ENCODE measurements around the gene HLA-DOA.

The HLA-DOA gene

DNA sequence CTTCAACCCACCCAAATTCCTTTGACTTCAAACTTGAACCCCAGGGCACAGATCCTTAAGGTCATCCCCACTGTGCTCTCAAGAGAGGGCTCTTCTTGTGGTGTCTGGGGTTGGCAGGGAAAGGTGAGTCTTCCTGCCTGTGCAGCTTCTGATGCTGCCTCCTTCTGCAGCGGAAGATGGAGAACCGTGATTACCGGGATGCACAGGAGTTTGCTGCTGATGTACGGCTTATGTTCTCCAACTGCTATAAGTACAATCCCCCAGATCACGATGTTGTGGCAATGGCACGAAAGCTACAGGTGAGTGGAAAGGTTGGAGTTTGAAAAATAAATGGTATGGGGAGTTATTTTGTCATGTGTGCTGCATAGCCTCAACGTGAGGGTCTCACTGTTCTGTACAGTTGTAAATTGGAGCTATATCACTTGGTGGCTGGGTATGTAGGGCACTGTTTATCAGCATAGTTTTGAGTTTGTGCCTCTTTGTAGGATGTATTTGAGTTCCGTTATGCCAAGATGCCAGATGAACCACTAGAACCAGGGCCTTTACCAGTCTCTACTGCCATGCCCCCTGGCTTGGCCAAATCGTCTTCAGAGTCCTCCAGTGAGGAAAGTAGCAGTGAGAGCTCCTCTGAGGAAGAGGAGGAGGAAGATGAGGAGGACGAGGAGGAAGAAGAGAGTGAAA lies 32.0 kb downstream of the HLA-DOA start:
- DNase-seq, result no peak

DNA sequence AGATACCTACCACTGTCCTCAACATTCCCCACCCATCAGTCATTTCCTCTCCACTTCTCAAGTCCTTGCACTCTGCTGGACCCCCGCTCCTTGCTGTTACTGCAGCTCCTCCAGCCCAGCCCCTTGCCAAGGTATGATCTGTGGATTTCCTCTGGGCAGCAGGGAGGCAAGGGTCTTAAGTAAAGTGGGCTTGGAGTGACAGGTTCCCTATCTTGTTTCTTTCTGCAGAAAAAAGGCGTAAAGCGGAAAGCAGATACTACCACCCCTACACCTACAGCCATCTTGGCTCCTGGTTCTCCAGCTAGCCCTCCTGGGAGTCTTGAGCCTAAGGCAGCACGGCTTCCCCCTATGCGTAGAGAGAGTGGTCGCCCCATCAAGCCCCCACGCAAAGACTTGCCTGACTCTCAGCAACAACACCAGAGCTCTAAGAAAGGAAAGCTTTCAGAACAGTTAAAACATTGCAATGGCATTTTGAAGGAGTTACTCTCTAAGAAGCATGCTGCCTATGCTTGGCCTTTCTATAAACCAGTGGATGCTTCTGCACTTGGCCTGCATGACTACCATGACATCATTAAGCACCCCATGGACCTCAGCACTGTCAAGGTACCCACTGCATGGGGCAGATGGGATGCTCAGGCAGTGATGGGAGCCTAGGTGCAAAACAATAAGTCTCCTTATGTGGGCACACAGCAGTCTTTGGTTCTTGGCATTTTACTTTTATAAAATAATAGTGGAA lies 32.9 kb downstream of the HLA-DOA start:
- no peak for DNase-seq

DNA sequence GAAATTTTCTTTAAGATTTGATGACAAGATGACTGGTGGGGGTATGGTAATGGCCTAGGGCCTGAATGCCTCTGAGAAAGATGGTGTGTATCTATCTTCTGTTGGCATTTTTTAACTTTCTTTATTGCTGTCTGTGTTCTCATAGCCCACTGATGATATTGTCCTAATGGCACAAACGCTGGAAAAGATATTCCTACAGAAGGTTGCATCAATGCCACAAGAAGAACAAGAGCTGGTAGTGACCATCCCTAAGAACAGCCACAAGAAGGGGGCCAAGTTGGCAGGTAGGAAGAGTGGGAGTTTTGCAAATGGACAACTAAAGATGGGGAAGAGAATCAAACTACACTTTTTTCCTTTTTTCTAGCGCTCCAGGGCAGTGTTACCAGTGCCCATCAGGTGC lies 33.5 kb downstream of the HLA-DOA start:
- no peak for DNase-seq

DNA sequence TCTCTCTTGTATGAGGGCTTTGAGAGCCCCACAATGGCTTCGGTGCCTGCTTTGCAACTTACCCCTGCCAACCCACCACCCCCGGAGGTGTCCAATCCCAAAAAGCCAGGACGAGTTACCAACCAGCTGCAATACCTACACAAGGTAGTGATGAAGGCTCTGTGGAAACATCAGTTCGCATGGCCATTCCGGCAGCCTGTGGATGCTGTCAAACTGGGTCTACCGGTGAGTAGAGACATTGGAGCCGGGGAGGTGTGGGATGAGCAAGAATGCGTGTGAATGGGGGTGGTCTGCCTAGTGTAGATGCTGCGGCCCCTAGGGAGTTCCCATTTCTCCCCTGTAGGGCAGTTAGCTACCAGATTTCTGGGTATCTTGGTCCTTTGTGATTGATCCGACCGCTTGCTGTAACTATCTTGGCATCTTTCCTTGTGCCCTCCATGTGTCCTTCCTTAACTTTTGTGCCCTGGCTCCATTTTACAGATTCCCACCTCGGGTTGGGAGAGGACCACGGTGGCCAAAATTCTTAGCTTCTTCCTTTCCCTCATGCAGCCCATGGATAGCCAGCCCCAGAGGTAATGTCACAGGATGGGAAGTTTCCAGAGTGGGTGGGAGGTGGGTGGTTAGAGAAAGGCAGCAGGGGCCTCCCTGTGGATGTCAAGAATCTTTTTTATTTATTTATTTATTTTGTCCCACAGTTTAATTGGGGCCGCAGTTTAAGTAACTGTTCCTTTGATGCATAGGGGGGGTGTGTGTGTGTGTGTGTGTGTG lies 34.7 kb downstream of the HLA-DOA start:
- DNase-seq, result no peak

DNA sequence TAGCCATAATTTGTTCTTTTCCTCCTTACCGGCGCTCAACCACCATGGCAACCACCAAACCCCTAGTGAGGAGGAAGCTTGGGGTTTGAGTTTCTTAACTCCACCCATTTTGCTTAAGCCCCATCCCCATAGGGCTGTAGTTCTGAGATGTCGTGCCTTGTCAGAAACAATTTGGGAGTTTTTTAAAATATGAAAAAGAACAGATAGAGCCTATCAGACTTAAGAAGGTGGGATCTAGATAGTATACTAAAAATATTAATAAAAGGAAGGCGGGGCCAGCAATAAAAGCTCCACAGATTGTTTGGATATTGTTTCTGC lies 35.4 kb downstream of the HLA-DOA start:
- no peak for DNase-seq

DNA sequence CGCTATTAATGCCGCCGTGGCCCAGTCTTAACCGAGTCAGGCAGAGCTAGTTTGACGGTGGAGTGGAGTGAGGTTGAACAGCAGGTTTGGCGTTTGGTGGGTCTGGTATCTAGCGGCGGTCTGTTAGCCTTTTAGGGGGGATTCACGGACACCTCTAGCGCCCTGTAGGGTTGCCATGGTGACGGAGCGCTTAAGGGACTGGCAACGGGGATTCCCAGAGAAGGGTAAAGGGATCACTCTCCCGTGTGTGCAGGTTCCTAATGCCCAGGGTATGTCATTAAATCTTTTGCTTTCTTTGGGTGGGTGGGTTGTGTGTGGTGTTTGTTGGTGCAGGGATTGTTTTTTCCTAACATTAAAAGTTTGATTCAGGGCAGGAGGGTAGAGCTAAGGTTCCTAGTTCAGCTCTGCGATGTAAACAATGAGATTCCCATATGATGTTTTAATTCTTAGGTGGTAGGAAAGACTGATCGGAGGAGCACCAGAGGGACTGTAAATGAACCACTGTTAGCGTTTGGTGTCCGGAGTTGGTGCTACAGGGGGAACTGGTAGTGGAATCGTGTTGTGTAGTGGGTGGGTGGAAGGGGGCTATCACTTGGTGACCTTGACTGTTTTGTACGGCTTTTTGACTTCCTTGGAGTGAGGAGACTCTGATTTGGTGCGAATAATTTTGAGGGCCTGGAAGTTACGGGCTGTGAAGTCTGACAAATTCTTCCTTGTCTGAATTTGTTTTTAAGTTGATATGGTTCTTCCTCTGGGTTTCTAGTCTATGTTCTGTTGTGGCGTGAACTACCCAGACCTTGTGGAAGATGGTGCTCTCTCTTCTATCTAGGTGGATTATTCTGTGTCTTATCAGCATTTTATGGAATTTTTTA lies 36.0 kb downstream of the HLA-DOA start:
- DNase-seq, result peak in 1 of 2 experiments; percentile 40

DNA sequence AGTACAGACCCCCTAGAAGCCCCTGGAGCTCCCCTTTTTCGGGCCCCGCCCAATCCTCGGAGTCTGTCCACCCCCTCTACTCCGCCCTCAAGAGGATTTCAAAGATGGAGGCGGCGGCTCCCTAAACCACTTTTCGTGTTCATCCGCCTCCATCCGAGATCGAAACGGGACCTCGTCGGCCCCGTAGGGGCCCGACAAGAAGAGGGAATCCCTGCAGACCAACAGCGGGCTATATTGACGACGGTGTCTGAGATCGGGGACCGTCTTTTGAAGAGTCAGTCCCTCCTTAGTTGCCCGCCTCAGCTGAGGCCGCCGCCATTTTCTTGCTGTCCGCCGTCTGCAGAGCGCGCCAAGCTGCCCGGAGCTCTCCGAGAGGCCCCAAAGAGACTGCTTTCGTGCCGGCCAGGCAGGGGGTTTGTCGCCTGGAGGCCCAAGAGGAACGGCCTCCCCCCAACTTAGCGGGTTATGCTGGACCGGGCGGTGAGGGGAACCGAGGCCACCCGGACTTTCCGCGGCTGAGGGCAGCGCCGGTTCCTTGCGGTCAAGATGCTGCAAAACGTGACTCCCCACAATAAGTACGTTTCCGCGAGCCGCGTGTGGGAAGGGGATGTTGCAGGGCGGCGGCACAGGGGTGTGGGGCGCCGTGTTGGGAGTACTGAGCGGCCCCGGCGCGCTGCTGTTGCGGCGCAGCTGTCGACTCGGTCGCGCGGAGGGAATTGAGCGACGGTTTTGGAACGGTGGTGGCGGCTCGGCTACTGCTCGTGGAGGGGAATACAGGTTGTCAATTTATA lies 36.8 kb downstream of the HLA-DOA start:
- no peak for DNase-seq

DNA sequence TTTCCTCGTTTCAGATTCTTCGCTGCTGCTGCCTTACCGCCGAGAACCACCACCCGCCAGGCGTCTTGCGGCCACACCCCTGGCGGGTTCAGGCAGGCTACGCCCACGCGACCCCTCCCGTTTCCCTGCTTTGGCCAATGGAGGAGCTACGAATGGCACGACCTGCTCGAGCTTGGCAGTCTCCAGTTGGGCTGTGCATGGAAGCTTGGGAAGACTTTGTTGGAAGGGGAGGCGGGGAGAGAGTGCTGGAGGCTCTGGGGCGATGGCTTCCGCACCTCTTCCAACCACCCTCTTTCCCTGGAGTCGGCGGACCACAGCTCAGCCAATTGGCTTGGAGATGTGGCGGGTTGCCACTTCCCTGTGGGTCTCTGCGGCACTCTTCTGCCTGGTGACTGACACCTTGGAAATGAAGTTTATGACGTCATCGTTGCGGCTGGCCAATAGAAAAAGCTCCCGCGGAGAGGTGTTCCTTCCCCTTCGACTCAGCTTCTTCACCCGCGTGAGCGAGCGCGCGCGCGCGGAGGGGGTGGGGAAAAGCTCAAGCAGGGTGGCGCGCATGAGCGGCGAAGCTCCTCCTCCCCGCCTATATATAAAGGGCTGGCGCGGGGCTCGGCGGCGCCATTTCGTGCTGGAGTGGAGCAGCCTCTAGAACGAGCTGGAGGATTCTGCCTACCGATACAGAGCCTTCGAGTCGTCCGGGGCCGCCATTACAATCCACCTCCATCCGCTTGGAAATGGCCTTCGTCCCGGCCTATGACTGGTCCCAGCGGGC lies 37.6 kb downstream of the HLA-DOA start:
- peak; percentile 100 for DNase-seq

DNA sequence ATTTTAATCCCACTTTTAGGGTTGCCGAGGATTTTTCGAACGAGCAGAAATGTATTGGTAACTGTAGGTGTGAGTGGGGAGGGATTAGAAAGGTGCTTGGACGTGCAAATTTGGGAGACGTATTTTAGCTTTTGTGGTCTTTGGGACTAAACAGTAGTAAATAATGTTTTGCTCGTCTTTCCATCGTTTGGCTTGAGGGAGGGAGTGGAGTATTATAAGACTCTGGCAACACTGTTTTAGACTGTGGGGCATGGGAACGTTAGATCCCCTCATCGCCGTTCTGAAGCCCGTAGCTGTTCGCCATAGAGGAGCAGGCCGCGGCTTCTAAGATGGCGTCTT lies 38.2 kb downstream of the HLA-DOA start:
- no peak for DNase-seq

DNA sequence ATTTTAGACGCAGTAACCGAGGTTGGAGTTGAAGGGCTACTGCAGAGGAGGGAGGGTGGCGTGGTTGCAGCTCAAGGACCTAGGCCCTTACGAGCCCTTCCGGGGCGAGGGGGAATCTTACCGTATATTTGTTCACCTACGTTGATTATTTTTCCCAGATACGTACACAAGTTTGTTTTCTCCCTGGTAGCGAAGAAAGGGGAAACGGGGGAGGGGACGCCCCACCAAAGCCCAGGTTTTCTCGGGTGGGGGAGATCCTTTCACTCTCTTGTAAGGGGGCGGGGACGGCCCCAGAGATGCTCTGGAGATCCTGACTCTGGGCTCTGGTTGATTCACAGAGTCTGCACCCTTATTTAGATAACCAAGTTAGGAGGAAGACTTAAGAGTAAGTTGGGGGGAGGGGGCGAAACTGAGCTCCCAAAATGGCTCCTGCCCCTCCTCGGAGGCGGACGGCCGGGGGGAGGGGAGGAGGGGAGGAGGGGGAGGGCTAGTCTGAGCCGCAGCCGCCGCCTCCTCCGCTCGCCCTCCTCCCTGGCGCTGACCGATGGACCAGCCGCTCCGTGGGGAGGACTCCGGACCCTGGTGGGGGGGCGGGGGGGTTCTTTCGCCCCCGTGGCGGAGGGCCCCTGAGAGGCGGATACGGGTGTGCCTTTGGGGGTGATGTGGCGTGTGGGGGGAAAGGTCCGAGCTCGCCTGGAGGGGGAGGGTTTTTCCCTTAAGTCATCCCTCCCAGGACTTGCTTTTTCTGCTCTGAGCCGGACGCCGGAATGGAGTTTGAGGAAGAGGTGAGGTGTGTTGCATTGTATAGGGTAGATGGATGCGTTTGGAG lies 38.8 kb downstream of the HLA-DOA start:
- peak; percentile 85 to 87 for DNase-seq

DNA sequence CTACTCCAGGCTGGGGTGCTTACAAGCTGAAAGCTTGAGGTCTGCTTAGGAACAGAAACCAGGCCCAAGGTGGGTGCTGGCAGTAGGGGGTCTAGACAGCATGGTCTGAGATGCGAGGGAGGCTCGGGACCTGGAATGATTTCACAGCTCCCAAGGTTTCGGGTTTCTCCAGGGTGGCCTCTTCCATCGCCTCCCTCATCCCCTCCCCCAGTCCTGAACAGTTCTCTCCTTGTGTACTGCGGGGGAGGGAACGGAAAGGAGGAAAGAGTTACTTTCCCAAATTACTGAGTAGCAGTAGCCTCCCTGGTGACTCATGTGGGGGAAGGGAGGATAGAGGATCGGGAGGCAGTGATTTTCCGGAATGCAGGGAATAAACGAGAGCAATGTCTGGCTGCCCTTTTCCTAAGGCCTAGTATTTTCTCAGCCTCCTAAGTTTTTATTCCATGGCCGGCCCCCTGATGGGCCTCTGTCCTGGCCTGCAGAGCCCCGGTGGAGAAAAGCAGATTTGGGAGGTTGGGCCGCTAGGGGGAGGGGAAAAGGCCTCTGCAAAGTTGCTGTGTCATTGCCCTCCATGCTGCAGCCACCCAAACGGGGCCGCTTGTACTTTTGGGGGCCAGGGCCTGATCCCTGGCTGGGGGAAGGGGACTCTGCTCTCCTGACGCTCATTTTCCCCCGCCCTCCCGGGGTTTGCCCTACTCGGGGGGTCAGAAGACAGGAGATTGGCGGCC lies 39.5 kb downstream of the HLA-DOA start:
- DNase-seq, result peak; percentile 83 to 86

DNA sequence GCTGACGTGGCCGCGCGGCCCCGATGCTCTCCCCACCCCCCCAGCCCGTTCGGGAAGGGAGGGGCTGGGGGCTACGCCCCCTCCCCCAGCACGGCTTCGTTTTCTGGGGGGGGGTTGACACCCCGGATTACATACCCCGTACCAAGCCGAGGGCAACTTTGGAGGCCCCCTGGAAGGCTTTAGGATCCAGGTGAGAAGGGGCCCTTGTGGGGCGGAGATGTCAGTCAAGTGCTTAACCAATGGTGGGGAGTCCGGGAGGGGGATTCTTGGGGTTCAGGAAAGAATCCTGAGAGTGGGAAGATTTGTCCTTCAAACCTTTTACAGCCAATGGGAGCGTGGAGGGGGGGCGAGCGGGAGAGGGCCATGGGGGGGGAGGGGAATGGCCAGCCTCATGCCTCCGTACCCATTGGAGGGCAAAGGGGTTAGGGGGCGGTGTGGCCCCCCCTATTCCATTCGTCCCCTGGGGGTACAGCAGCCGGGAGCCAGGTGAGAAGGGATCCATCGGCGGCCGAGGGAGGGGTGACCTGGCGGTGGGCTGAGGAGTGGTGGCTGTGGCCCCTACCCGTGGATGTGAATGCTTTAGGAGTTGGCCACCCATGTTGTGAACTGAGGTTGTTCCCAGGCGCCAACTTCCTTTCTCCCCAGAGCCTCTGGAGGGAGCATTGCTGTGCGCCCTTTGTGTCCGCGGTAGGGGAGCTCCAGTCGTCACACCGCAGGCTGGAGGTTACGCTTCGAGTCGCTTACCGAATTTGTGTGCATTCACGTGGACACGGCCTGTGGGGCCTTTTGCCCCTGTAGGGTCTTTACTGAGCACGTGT lies 40.3 kb downstream of the HLA-DOA start:
- DNase-seq, result peak; percentile 83 to 90

DNA sequence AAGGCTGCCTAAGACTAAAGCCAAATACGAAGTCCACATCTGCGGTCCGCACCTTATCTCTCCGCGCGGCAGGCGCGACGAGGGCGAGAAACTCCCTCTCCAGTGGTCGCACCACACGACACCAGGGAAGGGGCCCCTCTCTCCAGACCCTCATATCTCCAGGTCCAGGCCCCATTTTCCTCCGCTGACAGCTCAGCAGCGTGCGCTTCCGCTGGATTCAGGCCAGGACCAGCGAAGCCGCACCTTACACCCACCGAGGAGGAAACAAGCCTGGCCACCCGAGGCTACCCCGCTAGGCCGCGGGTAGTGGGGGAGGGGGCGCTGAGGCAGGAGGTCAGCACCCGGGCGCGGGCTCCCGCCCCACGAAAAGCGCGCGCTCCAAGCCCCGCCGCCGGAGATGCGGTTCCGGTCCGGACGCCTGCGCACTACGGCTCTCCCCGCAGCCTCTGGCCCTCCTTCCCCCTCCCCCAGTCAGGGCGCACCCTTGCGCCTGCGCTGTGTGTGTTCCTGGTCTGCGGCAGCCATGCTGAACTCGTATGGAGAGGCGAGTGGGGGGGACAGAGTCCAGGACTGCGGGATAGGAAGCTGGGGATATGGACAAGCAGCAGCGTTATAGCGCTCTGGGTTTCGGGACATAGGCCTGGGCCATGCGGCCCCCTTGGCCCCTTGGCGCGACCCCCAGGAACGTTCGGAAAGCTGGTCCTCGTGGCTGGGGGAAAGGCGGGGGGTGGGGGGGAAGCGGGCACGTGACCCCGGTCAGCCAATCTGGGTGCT lies 41.1 kb downstream of the HLA-DOA start, which contains the start of gene BRD2:
Gene BRD2 (plus strand): TSS at position 502 of the 774 bp plus-strand sequence. CDS start 4,305 bp downstream, outside the sequence.
- DNase-seq, result peak; percentile 94 to 98

DNA sequence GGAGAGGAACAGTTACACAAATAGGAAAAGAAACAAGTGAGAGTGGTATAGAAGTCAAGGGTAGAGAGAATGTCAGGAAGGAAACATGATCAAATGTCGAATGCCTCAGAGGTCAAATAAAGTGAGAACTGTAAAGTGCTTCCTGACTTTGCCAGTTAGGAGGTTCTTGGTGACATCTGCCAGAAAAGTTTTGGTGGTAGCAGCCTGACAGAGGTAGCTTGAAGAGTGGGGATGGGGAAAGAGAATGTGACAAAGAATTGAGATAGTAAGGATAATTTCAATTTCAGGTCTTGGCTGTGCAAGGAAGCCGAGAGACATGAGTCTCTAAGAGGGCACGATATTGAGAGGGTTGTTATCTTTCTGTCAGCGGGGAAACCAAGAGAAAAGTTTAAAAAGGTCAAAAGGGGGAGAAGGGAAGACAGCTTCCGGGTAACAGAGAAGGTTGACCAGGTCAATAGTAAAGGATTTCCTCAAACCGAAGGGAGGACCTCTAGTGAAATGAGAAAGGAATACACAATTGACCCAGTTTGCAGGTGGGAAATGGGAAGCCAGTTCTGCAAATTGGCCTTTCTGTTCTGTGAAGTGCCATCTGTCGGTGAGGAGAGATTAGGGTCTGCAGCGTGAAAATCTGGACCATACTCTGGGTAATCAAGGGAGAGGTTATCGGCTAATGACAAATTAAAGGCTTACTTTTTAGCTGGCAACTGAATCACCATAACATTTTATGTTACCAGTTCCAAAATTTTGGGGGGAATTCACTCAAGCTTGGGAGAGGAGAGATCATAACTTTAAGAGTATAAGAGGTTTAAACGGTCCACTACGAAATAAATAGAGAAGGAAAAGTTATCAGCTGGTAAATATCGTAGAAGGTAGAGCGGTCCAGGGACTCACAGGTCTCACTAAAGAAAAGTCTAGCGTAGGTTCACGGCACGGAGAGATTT lies 42.0 kb downstream of the HLA-DOA start:
- peak in 1 of 2 experiments; percentile 49 for DNase-seq

DNA sequence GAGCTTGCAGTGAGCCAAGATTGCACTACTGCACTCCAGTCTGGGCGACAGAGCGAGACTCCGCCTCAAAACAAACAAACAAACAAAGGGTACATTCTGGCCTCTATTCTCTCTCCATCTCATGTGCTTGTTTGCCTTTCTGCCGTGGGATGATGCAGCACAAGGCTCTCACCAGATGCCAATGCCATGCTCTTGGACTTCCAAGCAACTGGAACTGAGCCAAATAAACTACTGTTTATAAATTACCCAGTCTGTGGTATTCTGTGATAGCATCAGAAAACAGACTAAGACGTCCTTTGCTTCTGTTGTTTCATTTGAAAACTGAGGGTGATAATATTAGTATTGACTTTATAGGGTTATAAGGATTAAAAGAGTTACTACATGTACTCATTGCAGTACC lies 44.6 kb downstream of the HLA-DOA start:
- DNase-seq, result peak in 1 of 2 experiments; percentile 18

DNA sequence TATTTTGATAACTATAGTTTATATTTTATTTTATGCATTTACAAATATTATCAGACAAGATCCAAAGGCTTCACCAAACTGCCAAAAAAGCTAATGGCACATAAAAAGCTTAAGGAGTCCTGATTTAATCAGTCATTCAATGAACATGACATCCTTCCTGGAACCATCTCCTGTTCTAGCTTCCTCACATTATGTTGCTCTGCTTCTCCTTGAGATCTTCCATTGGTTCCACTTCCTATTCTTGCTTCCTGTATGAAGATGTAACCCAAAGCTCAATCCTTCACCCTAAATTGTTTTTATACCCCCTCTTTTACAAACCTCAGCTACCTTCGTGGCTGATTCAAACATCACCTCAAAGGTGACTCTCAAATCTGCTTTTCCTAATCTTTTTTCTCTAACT lies 45.5 kb downstream of the HLA-DOA start:
- no peak for DNase-seq

All from NCI-H446 (cell line).